GM19193 (cell line): ENCODE measurements around the gene NRG2.

Experiments used
- POLR2A ChIP-seq: IDR thresholded peaks from 4 replicates; pipeline ENCODE4 v1.6.1; 2011; ENCODE audit not compliant: insufficient read depth, insufficient read length; ENCODE audit errors: extremely low read depth

NRG2 gene

GRCh38 chr5:139954022-139954421, 89.1 kb downstream of the NRG2 start:
- no peak for TF ChIP-seq POLR2A

- TF ChIP-seq POLR2A, result no peak
These were observed 90.5 kb downstream of the NRG2 start for GRCh38 chr5:139952574-139952973.

- no peak for TF ChIP-seq POLR2A
These were observed 91.1 kb downstream of the NRG2 start for GRCh38 chr5:139951983-139952382.

GRCh38 chr5:139951296-139951924, 91.7 kb downstream of the NRG2 start:
- TF ChIP-seq POLR2A, result no peak

GRCh38 chr5:139950436-139950835, 92.7 kb downstream of the NRG2 start:
- TF ChIP-seq POLR2A, result no peak

- no peak for TF ChIP-seq POLR2A
These were observed 93.4 kb downstream of the NRG2 start for GRCh38 chr5:139949710-139950109.

- TF ChIP-seq POLR2A, result no peak
These were observed 95.4 kb downstream of the NRG2 start for GRCh38 chr5:139947727-139948126.

- no peak for TF ChIP-seq POLR2A
These were observed 96.7 kb downstream of the NRG2 start for GRCh38 chr5:139946440-139946839.

GRCh38 chr5:139946006-139946405, 97.1 kb downstream of the NRG2 start:
- no peak for TF ChIP-seq POLR2A

- no peak for TF ChIP-seq POLR2A
These were observed 100.9 kb downstream of the NRG2 start for GRCh38 chr5:139942243-139942642.

- no peak for TF ChIP-seq POLR2A
These were observed 112.7 kb downstream of the NRG2 start for GRCh38 chr5:139930406-139930805.

GRCh38 chr5:139926797-139927503, 116.1 kb downstream of the NRG2 start:
- TF ChIP-seq POLR2A, result no peak

- no peak for TF ChIP-seq POLR2A
These were observed 117.2 kb downstream of the NRG2 start for GRCh38 chr5:139925650-139926640.

GRCh38 chr5:139925216-139925562, 117.9 kb downstream of the NRG2 start:
- no peak for TF ChIP-seq POLR2A
